Adrenal gland (tissue), 5 donors: ENCODE results near the gene PCDHGA11.

ENCODE experiments used
- CTCF ChIP-seq, 6 experiments: fragments of 450-650 bp in 4 of 6; fragments of 200-600 bp in 2 of 6; sonication (generic) in 1 of 6; IDR thresholded peaks; 1 replicate in 5 of 6; 2 replicates in 1 of 6; pipeline versions ENCODE4 v1.5.1 to v1.8.0; 2016 to 2021; ENCODE audit warnings: antibody characterized with exemption in 6 of 6, mild to moderate bottlenecking in 2 of 6, moderate library complexity in 1 of 6
- POLR2A ChIP-seq, 2 donors: fragments of 450-650 bp; IDR thresholded peaks; one replicate each; pipeline ENCODE4 v1.6.1; 2017; ENCODE audit warnings: antibody characterized with exemption in 2 of 2, mild to moderate bottlenecking in 2 of 2, moderate library complexity in 1 of 2
- donor health status: DM: no; HTN: no; CAD: no.

- TF ChIP-seq POLR2A (IDR thresholded peaks at IDR 0.05), result no peak
- no peak for TF ChIP-seq CTCF (IDR thresholded peaks at IDR 0.05)
Observed at GRCh38 chr5:141371572-141372475, 49.0 kb upstream of the PCDHGA11 start.
